ENCODE data around the gene EFHD1. TPM values are rescaled to one million over a fixed set of nuclear protein-coding genes. Genes with fewer than 3 reads are reported as not detected.
"Not testable (repeated sequence)": the region's sequence is repeated elsewhere in the genome, so short reads cannot be mapped to it uniquely, and the experiment has no call there.

EFHD1 gene
- total and polyA plus RNA-seq, 2 of the 13 experiments (the other 11 are each of a cell fraction or from before 2014, with no cell fraction given), result 0.09 TPM; not detected in 1

DNA sequence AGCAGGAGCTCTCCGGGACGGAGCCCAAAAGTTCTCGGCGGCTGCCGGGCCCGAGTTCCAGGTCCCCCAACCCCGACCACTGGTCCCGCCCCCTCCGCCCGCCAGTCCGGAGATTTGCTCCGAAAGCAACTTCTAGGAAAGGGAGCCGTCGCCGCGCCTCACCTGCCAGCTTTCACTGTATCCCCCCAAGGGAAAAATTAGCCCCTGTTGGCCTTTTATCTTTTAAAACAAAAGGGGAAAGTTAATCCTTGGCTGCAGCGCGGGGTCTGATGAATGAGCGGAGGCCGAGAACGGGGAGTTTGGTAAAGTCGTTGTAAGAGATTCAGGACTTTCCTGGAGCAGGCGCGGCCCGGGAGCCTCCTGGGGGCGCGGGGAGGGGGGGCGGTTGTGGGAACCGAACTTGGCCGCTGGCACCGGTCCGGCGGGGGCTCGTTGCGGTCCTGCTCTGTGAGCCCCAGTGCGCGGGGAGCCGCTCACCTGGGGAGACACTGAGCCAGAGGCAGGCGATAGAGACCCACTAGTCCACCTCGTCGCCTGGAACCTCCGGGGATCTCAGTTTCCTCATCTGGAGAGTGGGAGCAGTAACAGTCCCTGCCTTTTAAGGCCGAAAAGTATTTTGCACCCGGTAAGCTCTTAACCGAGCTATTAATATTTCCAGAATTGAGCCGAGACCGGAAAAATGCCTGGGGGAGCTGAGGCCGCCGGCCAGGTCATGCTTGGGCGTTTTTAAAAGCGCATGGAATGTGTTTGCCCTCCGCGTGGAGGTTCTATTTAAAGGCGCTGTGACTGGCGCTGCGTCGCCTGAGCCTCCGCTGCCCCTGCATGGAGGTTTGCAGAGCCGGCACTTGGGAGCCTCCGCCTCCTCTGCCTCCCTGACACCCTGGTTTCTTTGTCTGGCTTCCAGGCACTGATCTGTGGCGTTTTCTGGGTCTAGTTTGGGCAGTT lies 1.1 kb downstream of the EFHD1 start (continued):
- TF ChIP-seq, protein P1, sequence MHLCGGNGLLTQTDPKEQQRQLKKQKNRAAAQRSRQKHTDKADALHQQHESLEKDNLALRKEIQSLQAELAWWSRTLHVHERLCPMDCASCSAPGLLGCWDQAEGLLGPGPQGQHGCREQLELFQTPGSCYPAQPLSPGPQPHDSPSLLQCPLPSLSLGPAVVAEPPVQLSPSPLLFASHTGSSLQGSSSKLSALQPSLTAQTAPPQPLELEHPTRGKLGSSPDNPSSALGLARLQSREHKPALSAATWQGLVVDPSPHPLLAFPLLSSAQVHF (CRISPR knock-in tag; IDR thresholded peaks at IDR 0.05), result 0 out of 2 replicates have a peak, but pooled peaks have one; percentile 11
- TF ChIP-seq PITX1 (CRISPR knock-in tag; IDR thresholded peaks at IDR 0.05) (0 out of 2 replicates have a peak, but pooled peaks have one; percentile 18), ZNF629 (CRISPR knock-in tag; conservative IDR thresholded peaks at IDR 0.05) (peak; percentile 92)
- TF ChIP-seq, protein P2, sequence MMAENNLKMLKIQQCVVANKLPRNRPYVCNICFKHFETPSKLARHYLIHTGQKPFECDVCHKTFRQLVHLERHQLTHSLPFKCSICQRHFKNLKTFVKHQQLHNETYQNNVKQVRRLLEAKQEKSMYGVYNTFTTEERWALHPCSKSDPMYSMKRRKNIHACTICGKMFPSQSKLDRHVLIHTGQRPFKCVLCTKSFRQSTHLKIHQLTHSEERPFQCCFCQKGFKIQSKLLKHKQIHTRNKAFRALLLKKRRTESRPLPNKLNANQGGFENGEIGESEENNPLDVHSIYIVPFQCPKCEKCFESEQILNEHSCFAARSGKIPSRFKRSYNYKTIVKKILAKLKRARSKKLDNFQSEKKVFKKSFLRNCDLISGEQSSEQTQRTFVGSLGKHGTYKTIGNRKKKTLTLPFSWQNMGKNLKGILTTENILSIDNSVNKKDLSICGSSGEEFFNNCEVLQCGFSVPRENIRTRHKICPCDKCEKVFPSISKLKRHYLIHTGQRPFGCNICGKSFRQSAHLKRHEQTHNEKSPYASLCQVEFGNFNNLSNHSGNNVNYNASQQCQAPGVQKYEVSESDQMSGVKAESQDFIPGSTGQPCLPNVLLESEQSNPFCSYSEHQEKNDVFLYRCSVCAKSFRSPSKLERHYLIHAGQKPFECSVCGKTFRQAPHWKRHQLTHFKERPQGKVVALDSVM (CRISPR knock-in tag; IDR thresholded peaks at IDR 0.05), result peak; percentile 81
- TF ChIP-seq, protein P3, sequence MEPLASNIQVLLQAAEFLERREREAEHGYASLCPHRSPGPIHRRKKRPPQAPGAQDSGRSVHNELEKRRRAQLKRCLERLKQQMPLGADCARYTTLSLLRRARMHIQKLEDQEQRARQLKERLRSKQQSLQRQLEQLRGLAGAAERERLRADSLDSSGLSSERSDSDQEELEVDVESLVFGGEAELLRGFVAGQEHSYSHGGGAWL (CRISPR knock-in tag; IDR thresholded peaks at IDR 0.05), result 0 out of 2 replicates have a peak, but pooled peaks have one; percentile 26

DNA sequence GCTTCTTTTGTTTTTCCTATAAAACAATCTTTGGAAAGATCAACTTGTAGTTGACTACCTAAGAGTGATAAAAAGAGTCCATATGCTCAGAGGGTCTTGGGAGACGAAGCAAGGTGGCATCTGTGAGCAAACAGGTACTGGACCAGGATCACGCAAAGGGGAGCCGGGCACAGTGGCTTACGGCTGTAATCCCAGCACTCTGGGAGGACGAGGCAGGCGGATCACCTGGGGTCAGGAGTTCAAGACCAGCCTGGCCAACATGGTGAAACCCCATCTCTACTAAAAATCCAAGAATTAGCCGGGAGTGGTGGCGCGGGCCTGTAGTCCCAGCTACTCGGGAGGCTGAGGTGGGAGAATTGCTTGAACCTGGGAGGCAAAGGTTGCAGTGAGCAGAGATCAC lies 2.0 kb downstream of the EFHD1 start:
- peak; percentile 27; the same call in 1 of the 2 replicates for TF ChIP-seq ZNF460 (CRISPR knock-in tag; IDR thresholded peaks at IDR 0.05; ENCODE audit: borderline replicate concordance)
- CTCF ChIA-PET (ENCODE audit: low intra/inter-chr PET ratio, low total read pairs); H3K4me2 ChIP-seq (ENCODE audit: low read depth, low read length): not testable (repeated sequence)

More for the DNA sequence above, 2.0 kb downstream of the EFHD1 start:
- H3K79me2 ChIP-seq (ENCODE audit: insufficient read depth, low read length); FAIRE-seq; H4K20me1 ChIP-seq (ENCODE audit: insufficient read depth, low read length); H3K9ac ChIP-seq (ENCODE audit: insufficient read depth, low read depth, low read length); H3K9me3 ChIP-seq (ENCODE audit: low read length); DNase-seq (ENCODE audit: low spot score); in situ Hi-C loops (cut with HindIII; ENCODE audit: extremely low pct_ligation_motif_present, low pct_unique_long_range_greater_than_20kb); ATAC-seq; H3K36me3 ChIP-seq (replicated peaks in 1 of 2; ENCODE audit: control insufficient read depth in 1 of 2, insufficient read depth in 2 of 2, low read length in 2 of 2); intact Hi-C loops (cut with micrococcal nuclease; ENCODE audit: unreplicated experiment); H3K4me3 ChIP-seq (replicated peaks in 1 of 3; ENCODE audit: insufficient read depth in 1 of 3, low read depth in 2 of 3, low read length in 3 of 3); POLR2A ChIA-PET; H3K27ac ChIP-seq (ENCODE audit: extremely low read length, insufficient read depth, low read length); H2AFZ ChIP-seq (ENCODE audit: low read length); BruUV-seq (replicated peaks): not testable (repeated sequence)
- Histone ChIP-seq H3K27me3 (ENCODE audit: control insufficient read depth in 1 of 2, insufficient read depth in 2 of 2, low read length in 2 of 2) (peaks cover 15 to 43% of the 10 kb centered on the region in 2 experiments), H3K4me1 (ENCODE audit: insufficient read depth, low read length) (peaks cover 27% of the 10 kb centered on the region)
- WGBS (ENCODE audit: low lambda C conversion rate), result 84% methylated on average over 10 of the region's 10 CpGs

Measured in HepG2 (cell line).